Fibroblast of pulmonary artery (primary cell): Measurements from ENCODE around the gene ASF1B.
A peak's percentile ranks its signal among the peaks of the same experiment; 100 is the strongest.

Experiments
- DNase-seq: peaks from one replicate; pipeline ENCODE4 v3.0.0-alpha.2; 2010; ENCODE audit warnings: low read depth
- H3K4me3 ChIP-seq: replicated peaks from 2 replicates; pipeline ENCODE4 v1.5.1; 2011; ENCODE audit warnings: low read depth, mild to moderate bottlenecking, control low read depth, low read length, moderate library complexity
- TF ChIP-seq, protein P1 (sequence below): IDR thresholded peaks from 2 replicates; pipeline ENCODE4 v1.5.1; 2011; ENCODE audit warnings: mild to moderate bottlenecking, control low read depth, low read length, inconsistent platforms; ENCODE audit errors: missing control alignments

The ASF1B gene

DNA sequence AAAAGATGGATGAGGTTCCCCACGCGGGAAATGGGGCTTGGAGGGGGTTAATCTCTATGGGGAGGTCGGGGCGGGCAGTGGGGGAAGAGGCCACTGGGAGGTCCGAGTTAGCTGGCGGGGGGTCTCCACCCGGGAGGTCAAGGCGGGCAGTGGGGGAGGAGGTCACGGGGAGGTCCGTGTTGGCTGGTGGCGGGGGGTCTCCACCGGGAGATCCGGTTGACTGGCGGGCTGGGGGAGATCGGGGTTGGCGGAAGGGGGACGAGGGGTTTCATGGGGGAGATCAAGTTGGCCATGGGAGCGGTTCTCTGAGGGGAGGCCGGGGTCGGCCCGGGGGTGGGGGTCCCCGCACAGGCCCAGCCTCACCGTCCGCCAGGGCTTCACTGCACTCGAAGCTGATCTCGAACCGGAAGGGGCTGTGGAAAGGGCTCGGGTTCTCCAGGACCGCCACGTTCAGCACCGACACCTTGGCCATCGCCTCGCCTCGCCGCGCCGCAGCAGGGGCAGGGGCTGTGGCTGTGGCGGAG is 342 bp downstream of the ASF1B start:
- peak overlapping the region; percentile 75 for H3K4me3 ChIP-seq
- TF ChIP-seq, protein P1, sequence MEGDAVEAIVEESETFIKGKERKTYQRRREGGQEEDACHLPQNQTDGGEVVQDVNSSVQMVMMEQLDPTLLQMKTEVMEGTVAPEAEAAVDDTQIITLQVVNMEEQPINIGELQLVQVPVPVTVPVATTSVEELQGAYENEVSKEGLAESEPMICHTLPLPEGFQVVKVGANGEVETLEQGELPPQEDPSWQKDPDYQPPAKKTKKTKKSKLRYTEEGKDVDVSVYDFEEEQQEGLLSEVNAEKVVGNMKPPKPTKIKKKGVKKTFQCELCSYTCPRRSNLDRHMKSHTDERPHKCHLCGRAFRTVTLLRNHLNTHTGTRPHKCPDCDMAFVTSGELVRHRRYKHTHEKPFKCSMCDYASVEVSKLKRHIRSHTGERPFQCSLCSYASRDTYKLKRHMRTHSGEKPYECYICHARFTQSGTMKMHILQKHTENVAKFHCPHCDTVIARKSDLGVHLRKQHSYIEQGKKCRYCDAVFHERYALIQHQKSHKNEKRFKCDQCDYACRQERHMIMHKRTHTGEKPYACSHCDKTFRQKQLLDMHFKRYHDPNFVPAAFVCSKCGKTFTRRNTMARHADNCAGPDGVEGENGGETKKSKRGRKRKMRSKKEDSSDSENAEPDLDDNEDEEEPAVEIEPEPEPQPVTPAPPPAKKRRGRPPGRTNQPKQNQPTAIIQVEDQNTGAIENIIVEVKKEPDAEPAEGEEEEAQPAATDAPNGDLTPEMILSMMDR, result no peak

DNA sequence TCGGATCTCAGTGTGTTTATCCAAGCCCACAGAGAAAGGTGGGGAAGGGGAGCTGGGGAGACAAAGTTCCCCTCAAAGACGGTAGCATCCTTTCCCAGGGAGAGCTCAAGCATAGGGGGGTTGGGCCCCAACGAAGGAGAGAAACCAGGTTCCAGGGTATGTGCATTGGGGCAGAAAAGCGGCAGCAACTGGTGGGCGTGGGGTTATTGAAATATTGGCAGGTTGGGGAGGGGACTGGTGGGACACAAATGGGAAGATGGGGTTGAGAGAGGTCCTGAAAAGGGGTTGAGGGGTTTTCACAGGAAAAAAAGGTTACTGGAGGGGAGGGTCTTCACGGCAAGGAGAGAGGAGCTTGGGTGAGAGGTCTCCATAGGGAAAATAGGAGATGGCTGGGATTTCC is 1.0 kb downstream of the ASF1B start:
- DNase-seq, result no peak
- peak overlapping the region; percentile 75 for H3K4me3 ChIP-seq
- TF ChIP-seq, protein P1, result no peak

More for the DNA sequence above, 342 bp downstream of the ASF1B start:
- DNase-seq, result no peak

DNA sequence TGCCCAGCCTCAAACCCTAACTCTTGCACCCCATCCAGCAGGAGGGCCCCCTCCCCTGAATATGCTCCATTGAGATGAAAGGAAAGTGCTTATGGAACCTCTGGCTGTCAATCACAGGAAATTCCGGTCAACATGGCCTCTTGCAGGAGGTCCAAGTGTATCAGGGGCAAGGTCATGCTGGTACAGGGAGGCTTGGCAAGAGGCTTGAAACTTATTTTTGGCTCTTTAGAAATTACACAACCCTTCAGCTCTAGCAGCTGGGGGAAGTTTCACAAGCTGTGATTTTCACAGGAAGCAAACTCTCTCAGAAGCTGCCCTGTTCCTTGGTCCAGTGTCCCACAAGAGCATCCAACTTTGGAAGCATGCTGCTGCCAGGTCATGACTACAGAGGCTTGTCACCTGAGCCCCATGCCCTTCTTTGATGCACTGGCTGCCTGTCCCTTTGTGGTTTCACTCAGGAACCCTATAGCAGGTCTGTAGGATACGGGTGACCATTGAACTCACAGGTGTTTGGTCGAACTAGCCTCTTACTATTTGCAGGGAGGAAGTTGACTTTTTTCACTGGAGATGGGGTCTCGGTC is 8.4 kb downstream of the ASF1B start:
- no peak overlapping the region for H3K4me3 ChIP-seq
- peak; percentile 61 for DNase-seq
- TF ChIP-seq, protein P1, result no peak

DNA sequence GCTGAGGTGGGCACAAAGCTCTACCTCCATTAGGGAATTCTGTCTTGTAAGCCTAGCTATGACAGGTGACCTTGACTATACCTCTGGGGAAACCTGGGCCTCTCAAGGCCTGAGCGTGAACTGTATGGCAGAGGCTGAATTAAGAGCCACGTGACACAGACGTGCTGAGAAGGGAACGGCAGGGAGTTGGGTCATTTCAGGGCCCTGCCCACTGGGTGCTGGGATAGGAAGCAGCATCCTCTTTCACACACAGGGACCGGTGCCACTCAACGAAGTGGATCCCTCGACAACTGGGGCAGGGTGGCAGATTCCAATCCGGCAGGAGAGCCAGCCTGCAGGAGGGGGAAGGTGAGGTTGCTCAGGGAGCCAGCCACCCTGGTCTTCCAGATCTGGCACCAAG is 9.2 kb downstream of the ASF1B start:
- H3K4me3 ChIP-seq, result no peak overlapping the region
- TF ChIP-seq, protein P1, result no peak
- DNase-seq, result no peak

DNA sequence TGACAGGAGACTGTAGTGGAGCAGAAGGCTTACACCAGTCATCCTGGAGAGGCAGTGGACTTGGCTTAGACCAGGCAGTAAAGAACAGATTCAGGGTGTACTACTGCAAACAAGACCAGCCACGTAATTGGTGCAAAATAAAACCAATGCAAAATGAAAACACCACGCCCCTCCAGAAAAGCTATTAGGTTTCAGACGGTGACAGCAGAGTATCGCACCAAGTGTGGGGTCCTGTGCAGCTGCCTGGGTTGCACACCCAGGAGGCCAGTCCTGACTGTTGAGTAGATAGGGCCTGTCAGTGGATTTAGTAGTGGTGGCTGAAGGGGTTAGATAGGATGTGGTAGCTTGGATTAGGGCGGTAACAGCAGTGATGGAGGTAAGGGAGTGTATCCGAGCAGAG is 13.5 kb downstream of the ASF1B start:
- no peak overlapping the region for H3K4me3 ChIP-seq
- no peak for DNase-seq
- TF ChIP-seq, protein P1, result no peak

DNA sequence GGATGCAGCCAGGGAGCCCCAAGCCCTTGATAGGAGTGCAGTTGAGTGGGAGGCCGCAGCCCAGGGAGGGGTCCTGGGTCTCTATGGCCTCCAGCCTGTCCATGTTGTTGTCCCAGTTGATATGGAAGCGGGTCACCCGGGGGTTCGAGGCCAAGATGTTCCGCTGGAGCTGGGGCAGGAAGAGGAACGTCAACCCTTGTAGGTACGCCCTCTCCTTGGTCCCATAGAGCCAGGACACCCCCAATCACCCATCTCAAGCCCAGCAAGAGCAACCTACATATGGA is 15.9 kb downstream of the ASF1B start:
- no peak overlapping the region for H3K4me3 ChIP-seq
- TF ChIP-seq, protein P1, result no peak
- DNase-seq, result no peak
